GM18867 (cell line): ENCODE results near the gene SLAIN1.

Experiments
- ATAC-seq: cut with Tn5 transposase; IDR thresholded peaks from one replicate; pipeline ENCODE4 v1.9.1; 2021; ENCODE audit warnings: mild to moderate bottlenecking, moderate library complexity; ENCODE audit not compliant: unreplicated experiment

Gene SLAIN1

GRCh38 chr13:77751513-77752456 is 54.3 kb downstream of the SLAIN1 start:
- peak; percentile 94 for ATAC-seq

GRCh38 chr13:77752512-77753069 is 55.1 kb downstream of the SLAIN1 start:
- no peak for ATAC-seq

DNA sequence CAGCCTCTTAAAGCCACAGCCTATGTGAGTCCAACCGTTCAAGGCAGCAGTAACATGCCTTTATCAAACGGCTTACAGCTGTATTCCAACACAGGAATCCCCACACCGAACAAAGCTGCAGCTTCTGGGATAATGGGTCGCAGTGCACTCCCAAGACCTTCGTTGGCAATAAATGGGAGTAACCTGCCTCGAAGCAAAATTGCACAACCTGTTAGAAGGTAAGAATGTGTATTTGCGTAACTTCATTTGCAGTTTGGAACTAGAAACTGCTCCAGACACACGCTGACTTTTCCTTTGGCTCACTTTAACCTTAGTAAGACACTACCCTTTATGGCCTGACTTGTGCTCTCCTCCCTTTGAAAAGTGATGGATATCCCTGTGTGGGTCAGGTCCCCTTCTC is 63.4 kb downstream of the SLAIN1 start:
- no peak for ATAC-seq

- no peak for ATAC-seq
These were observed 69.9 kb downstream of the SLAIN1 start for GRCh38 chr13:77767413-77767812.

GRCh38 chr13:77774181-77774580 is 76.7 kb downstream of the SLAIN1 start:
- no peak for ATAC-seq

GRCh38 chr13:77776704-77777103 is 79.2 kb downstream of the SLAIN1 start:
- ATAC-seq: no peak

- ATAC-seq: peak; percentile 77
These were observed 82.2 kb downstream of the SLAIN1 start for GRCh38 chr13:77779552-77780272.

DNA sequence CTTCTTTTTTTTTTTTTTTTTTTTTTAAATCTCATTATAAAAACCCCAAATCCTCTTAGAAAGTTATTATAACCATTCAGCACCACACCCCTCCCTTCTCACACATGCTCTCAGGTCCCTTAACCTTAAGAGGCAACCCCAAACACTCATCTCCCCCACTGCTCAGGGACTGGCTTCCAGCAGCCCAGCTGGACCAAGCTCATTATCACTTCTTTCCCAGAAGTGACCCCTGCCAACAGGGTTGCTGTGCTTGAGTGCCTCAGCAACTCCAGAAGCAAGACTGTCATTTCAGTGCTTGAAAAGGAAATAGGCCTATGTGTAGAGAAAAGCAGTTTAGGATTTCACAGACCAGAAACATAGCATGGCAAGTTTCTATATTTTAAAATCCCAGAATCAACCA is 84.3 kb downstream of the SLAIN1 start:
- ATAC-seq: no peak

DNA sequence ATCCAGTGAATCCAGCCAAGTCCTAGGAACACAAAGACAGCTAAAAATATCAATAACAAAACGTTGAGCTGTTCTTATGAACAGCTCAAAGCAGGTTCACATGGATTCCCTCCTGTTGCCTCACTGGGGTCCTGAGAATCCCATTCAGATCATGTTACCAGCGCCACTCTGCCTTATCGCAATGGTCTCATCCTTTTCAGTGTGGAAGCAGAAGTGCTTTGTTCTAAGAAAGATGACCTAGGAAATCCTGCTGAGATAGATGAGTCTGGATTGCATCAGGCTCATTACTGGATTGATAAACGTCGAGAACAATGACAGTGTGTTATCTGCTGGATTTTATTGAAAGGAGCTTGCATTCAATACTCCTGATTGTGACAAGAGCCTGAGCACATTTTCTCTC is 87.0 kb downstream of the SLAIN1 start:
- no peak for ATAC-seq

- ATAC-seq: no peak
These were observed 89.3 kb downstream of the SLAIN1 start for GRCh38 chr13:77786695-77787287.

GRCh38 chr13:77789376-77789775 is 91.9 kb downstream of the SLAIN1 start:
- ATAC-seq: no peak

GRCh38 chr13:77800219-77800618 is 102.7 kb downstream of the SLAIN1 start:
- no peak for ATAC-seq

GRCh38 chr13:77806518-77806917 is 109.0 kb downstream of the SLAIN1 start:
- no peak for ATAC-seq

- no peak for ATAC-seq
These were observed 110.1 kb downstream of the SLAIN1 start for GRCh38 chr13:77807431-77808135.

DNA sequence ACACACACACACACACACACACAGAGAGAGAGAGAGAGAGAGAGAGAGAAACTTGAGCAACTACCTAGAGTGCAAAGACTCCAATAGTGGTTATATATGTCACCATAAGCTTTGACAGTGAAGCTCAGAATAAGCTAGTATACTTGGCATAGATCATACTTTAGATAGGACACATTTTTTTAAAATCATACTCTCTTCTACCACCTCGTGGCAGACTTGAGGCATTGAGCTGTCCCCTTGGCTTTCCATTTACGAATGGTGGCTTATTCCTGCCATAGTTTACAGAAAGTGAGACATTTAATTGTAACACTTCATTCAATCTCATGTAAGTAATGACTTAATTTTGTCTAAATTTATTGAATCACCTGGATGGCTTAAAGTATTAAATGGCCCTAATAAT is 112.9 kb downstream of the SLAIN1 start:
- ATAC-seq: peak; percentile 93

DNA sequence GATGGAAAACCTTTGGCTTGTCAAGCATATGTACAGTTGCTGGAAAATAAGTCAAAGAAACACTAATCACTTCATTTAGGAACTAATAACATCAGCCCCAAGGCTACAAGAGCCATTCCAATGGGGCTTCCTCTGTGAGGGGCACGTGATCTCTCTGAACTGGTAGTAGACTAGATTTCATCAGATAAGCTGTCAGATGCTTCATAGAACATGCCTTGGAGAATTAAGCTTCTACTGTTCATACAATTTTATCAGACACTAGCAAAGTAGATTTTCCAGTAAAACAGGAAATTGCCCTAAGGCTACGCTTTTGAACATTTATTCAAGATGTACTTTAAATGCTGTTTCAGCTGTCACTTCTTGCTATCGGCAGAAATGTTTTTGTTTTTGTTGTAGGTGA is 113.4 kb downstream of the SLAIN1 start:
- ATAC-seq: no peak

DNA sequence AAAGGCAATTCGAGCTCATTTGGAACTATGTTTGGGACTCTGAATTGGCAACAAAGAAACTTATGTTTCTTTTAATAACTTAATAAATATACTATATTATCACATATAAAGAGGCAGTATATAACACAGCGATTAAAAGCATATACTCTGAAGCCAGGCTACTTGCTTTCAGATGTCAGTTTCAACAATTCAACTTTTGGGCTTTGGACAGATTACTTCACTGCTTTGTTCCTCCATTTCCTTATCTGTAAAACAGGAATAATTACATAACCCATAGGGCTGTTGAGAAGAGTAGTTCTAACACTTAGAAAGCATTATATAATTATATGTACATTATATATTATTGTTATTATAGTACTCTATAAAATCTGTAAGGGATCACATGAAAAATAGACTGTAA is 113.9 kb downstream of the SLAIN1 start:
- ATAC-seq: no peak

GRCh38 chr13:77811981-77812380 is 114.5 kb downstream of the SLAIN1 start:
- no peak for ATAC-seq
